Breast epithelium (tissue), 4 donors: ENCODE results near the gene ADCY1. TPM values are rescaled to one million over a fixed set of nuclear protein-coding genes. Genes with fewer than 3 reads are reported as not detected.

Experiments
- DNase-seq, 2 donors: peaks; one replicate each; pipeline ENCODE4 v3.0.0-alpha.2; 2019; ENCODE audit warnings: low spot score in 2 of 2
- H3K27ac ChIP-seq, 2 donors: fragments of 200-600 bp; sonication (generic) in 1 of 2; one replicate each; pipeline ENCODE4 v1.5.1; 2016 to 2019; ENCODE audit warnings: mild to moderate bottlenecking in 1 of 2
- H3K27me3 ChIP-seq, 2 donors: fragments of 200-600 bp; sonication (generic) in 1 of 2; one replicate each; pipeline versions ENCODE4 v1.5.1 to v1.6.0; 2017 to 2019; ENCODE audit warnings: control low read depth in 1 of 2, mild to moderate bottlenecking in 1 of 2
- H3K36me3 ChIP-seq: fragments of 200-600 bp; one replicate; pipeline ENCODE4 v1.5.1; 2019
- H3K4me1 ChIP-seq, 2 donors: fragments of 200-600 bp; sonication (generic); one replicate each; pipeline ENCODE4 v1.5.1; 2016 to 2019; ENCODE audit warnings: control low read depth in 1 of 2
- H3K4me3 ChIP-seq, 3 donors: fragments of 200-600 bp; sonication (generic); 1 replicate in 2 of 3; 2 replicates in 1 of 3; pipeline ENCODE4 v1.5.1; 2016 to 2019; ENCODE audit warnings: mild to moderate bottlenecking in 3 of 3, moderate library complexity in 2 of 3
- H3K9me3 ChIP-seq, 2 donors: fragments of 200-600 bp; sonication (generic) in 1 of 2; one replicate each; pipeline ENCODE4 v1.5.1; 2016 to 2019; ENCODE audit warnings: control low read depth in 1 of 2
- POLR2A ChIP-seq: fragments of 450-650 bp; IDR thresholded peaks from one replicate; pipeline ENCODE4 v1.6.1; 2016; ENCODE audit warnings: antibody characterized with exemption, mild to moderate bottlenecking, moderate library complexity
- POLR2AphosphoS5 ChIP-seq, 3 donors: sonication (generic); formaldehyde crosslinking; IDR thresholded peaks; one replicate each; pipeline ENCODE4 v1.6.1; 2017; ENCODE audit warnings: antibody characterized with exemption in 3 of 3
- intact Hi-C: fragments of 100-400 bp; cut with DNase I; formaldehyde crosslinking; loops from one replicate; pipeline ENCODE4 v1.15.1; 2023; ENCODE audit warnings: low total_unique reads
- total RNA-seq, 3 donors: library from RNA; depleted of rRNA; stranded (reverse); fragments of >200 nt; gene quantifications; one replicate each; pipeline ENCODE4 v1.1.0, GENCODE V29; 2016
- TF ChIP-seq, protein P1 (sequence below), 3 donors: fragments of 450-650 bp; IDR thresholded peaks; one replicate each; pipeline ENCODE4 v1.5.1; 2016 to 2017; ENCODE audit warnings: antibody characterized with exemption in 3 of 3, mild to moderate bottlenecking in 3 of 3, moderate library complexity in 3 of 3

The ADCY1 gene
- total RNA-seq, 3 donors from 2014 or later = 1.6 to 14.4 (median 2.5) TPM

DNA sequence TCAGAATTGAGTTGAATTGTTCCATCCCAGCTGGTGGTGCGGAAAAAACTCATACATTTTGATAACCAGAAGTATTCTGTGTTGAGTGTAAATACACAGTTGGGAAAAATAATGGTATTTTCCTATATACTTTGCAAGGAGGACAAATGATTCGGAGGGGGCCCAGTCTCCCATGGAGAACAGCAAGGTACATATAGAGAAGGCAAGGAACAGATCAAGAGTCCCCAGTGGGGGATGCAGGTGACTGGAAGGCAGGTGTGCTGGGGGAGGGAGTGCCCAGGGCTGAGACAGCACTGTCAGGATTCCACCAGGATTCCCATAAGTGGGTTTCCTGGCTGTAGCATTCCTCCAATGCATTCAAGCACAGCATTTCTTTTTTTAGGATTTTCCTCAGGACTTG, 10.8 kb upstream of the ADCY1 start:
- intact Hi-C loops = no loop called here
- H3K9me3 ChIP-seq = peaks cover 8% of the 10 kb centered on the region in 2 donors
- no peak for DNase-seq
- no peak overlapping the region for H3K27ac ChIP-seq
- no peak overlapping the region for H3K4me3 ChIP-seq
- TF ChIP-seq POLR2AphosphoS5 (IDR thresholded peaks at IDR 0.05) = no peak
- TF ChIP-seq, protein P1, sequence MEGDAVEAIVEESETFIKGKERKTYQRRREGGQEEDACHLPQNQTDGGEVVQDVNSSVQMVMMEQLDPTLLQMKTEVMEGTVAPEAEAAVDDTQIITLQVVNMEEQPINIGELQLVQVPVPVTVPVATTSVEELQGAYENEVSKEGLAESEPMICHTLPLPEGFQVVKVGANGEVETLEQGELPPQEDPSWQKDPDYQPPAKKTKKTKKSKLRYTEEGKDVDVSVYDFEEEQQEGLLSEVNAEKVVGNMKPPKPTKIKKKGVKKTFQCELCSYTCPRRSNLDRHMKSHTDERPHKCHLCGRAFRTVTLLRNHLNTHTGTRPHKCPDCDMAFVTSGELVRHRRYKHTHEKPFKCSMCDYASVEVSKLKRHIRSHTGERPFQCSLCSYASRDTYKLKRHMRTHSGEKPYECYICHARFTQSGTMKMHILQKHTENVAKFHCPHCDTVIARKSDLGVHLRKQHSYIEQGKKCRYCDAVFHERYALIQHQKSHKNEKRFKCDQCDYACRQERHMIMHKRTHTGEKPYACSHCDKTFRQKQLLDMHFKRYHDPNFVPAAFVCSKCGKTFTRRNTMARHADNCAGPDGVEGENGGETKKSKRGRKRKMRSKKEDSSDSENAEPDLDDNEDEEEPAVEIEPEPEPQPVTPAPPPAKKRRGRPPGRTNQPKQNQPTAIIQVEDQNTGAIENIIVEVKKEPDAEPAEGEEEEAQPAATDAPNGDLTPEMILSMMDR (IDR thresholded peaks at IDR 0.05) = no peak
- TF ChIP-seq POLR2A = no peak
- no peaks in the 10 kb centered on the region for H3K36me3 ChIP-seq
- H3K4me1 ChIP-seq = no peaks in the 10 kb centered on the region
- no peaks in the 10 kb centered on the region for H3K27me3 ChIP-seq

- intact Hi-C loops = no loop called here
Measured at GRCh38 chr7:45563941-45564461, 10.2 kb upstream of the ADCY1 start.

GRCh38 chr7:45564485-45564884, 9.7 kb upstream of the ADCY1 start:
- Histone ChIP-seq H3K4me3 (no peak overlapping the region), H3K4me1 (no peaks in the 10 kb centered on the region), H3K27ac (peak overlapping the region in 1 of 2 donors; percentile 12), H3K27me3 (no peaks in the 10 kb centered on the region), H3K9me3 (peaks cover 6 to 7% of the 10 kb centered on the region in 2 donors), H3K36me3 (no peaks in the 10 kb centered on the region)
- no peak for TF ChIP-seq POLR2AphosphoS5 (IDR thresholded peaks at IDR 0.05)
- TF ChIP-seq, protein P1 (IDR thresholded peaks at IDR 0.05) = no peak
- no peak for TF ChIP-seq POLR2A
- intact Hi-C loops = no loop called here
- DNase-seq = no peak

More at GRCh38 chr7:45563941-45564461, 10.2 kb upstream of the ADCY1 start:
- H3K36me3 ChIP-seq = no peaks in the 10 kb centered on the region
- DNase-seq = no peak
- no peak overlapping the region for H3K4me3 ChIP-seq
- no peaks in the 10 kb centered on the region for H3K4me1 ChIP-seq
- no peaks in the 10 kb centered on the region for H3K27me3 ChIP-seq
- H3K27ac ChIP-seq = no peak overlapping the region
- TF ChIP-seq POLR2A = no peak
- TF ChIP-seq, protein P1 (IDR thresholded peaks at IDR 0.05) = no peak
- no peak for TF ChIP-seq POLR2AphosphoS5 (IDR thresholded peaks at IDR 0.05)
- H3K9me3 ChIP-seq = peaks cover 8% of the 10 kb centered on the region in 2 donors

DNA sequence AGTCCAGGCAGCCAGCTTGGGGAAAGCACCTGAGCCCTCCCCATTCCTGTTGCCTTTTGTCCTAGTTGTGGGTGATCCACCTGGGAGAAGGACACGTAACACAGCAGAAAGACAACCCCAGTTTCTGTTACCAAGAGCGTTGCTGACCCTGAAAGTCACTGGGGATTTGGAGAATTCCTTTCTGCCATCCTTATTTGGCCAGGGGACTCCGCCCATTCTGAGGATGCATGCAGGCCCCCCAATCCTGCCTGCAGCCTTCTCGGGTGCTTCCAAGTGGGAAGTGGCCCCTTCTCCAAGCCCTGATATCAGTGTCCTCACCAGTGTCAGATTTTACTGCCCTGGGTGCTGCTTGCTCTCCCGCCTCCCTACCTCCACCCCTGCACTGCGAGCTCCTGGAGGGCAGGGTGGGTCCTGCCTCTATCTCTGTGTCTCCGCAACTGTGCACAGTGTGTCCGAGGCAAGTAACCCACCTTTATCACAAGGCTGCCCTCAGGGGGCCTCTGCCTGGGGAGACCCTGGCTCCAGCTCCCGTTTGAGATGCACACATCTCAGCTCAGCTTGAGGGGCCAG, 9.2 kb upstream of the ADCY1 start:
- Histone ChIP-seq H3K4me3 (no peak overlapping the region), H3K27ac (peak overlapping the region in 1 of 2 donors; percentile 12)
- no peak for DNase-seq

DNA sequence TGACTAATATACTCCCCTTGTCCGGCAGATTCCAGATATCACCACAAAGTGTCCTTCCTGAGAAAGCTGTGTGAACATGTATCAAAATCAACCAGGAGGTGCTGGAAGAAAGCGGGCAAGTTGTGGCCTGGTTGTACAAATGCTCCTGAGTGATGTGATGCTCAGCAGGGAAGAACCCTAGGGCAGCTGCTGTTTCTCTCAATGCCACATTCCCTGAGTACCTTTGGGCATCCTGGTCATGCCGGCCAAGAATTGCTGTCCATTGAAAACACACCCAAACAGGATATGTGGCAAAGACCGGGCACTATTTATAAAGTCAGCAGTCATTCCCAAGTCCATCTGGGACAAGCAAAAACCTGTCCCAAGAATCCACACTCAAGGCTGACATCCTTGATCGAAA, 7.8 kb upstream of the ADCY1 start:
- H3K27me3 ChIP-seq = no peaks in the 10 kb centered on the region
- intact Hi-C loops = no loop called here
- no peaks in the 10 kb centered on the region for H3K36me3 ChIP-seq

More for the DNA sequence above, 9.2 kb upstream of the ADCY1 start:
- Histone ChIP-seq H3K27me3 (no peaks in the 10 kb centered on the region), H3K36me3 (no peaks in the 10 kb centered on the region), H3K4me1 (no peaks in the 10 kb centered on the region), H3K9me3 (peaks cover under 1 to 2% of the 10 kb centered on the region in 2 donors)
- intact Hi-C loops = no loop called here
- TF ChIP-seq, protein P1 (IDR thresholded peaks at IDR 0.05) = no peak
- TF ChIP-seq POLR2A = no peak
- no peak for TF ChIP-seq POLR2AphosphoS5 (IDR thresholded peaks at IDR 0.05)

More for the DNA sequence above, 7.8 kb upstream of the ADCY1 start:
- DNase-seq = peak in 1 of 2 donors; percentile 48
- Histone ChIP-seq H3K4me3 (no peak overlapping the region), H3K4me1 (no peaks in the 10 kb centered on the region), H3K9me3 (no peaks in the 10 kb centered on the region), H3K27ac (no peak overlapping the region)
- TF ChIP-seq POLR2A (no peak), POLR2AphosphoS5 (IDR thresholded peaks at IDR 0.05) (no peak)
- TF ChIP-seq, protein P1 (IDR thresholded peaks at IDR 0.05) = no peak
